GM23248 (cell line): ENCODE data around the gene STK33.

Source experiments
- EZH2 ChIP-seq: fragments of 200-600 bp; sonication (generic); IDR thresholded peaks from 2 replicates; pipeline ENCODE4 v1.6.1; 2018; ENCODE audit warnings: antibody characterized with exemption, mild to moderate bottlenecking; ENCODE audit not compliant: insufficient read depth, poor library complexity, severe bottlenecking
- EZH2phosphoT487 ChIP-seq: fragments of 200-600 bp; sonication (generic); IDR thresholded peaks from 2 replicates; pipeline ENCODE4 v1.6.1; 2018; ENCODE audit warnings: antibody characterized with exemption, moderate library complexity, mild to moderate bottlenecking, low read depth; ENCODE audit not compliant: insufficient read depth

DNA sequence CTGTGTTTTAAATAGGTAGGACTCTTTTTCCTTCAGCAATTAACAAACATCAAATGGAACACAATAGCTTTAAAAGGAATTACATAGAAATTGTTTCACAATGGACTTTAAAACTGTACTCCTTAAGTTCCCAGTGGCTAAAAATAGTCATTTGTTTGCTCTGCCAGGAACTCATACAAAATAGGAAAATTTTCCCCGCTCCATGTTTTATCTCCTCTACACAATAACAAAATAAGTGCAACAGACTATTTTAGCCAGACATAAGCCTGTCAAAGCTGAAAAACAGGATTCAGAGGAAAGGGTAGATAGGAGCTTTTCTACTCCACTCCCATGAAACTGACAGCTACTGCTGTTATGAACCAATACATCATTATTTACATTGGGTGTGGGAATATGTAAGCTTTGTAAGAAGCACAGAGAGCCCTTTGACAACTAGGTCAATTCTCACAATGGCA, 90.1 kb downstream of the STK33 start:
- TF ChIP-seq EZH2phosphoT487 (no peak), EZH2 (no peak)
